PC-3 (cell line): ENCODE results near the gene ZNF132. TPM values are rescaled to one million over a fixed set of nuclear protein-coding genes. Genes with fewer than 3 reads are reported as not detected.

Experiments used
- microRNA-seq: library from miRNA; unstranded; fragments of <30 nt; microRNA quantifications from one replicate; pipeline ENCODE4 v1.1.0, GENCODE V29; 2020; ENCODE audit not compliant: unreplicated experiment
- total RNA-seq: library from RNA; depleted of rRNA; stranded (reverse); fragments of >200 nt; gene quantifications from 2 replicates; pipeline ENCODE4 v1.2.3, GENCODE V29; 2014; rRNA removed

Gene ZNF132
- total RNA-seq, 1 experiment from 2014 or later, result not detected

Small RNA genes within 50 kb of the gene (microRNA-seq; reads per million reads assigned to microRNA genes)
- gene MIR4754, result not detected

Other genes with a start within 250 kb of the ZNF132 start
- gene ZNF544, start 211.2 kb downstream of the ZNF132 start, total RNA-seq, result 73.7 and 115 TPM in 2 replicates
- 7.3 and 7.9 TPM in 2 replicates for gene ZNF8, start 161.2 kb downstream of the ZNF132 start, total RNA-seq
- 104 and 116 TPM in 2 replicates for gene ERVK3-1, start 134.8 kb downstream of the ZNF132 start, total RNA-seq
- 4.0 and 4.3 TPM in 2 replicates for gene ZSCAN22, start 113.2 kb downstream of the ZNF132 start, total RNA-seq
- gene A1BG, start 86.7 kb downstream of the ZNF132 start, total RNA-seq, result 0.92 and 1.9 TPM in 2 replicates
- 2.2 and 4.0 TPM in 2 replicates for gene ZNF497, start 77.4 kb downstream of the ZNF132 start, total RNA-seq
- gene ZNF837, start 59.1 kb downstream of the ZNF132 start, total RNA-seq, result 9.5 and 12.6 TPM in 2 replicates
- gene RPS5, start 52.9 kb downstream of the ZNF132 start, total RNA-seq, result 3,515 and 3,776 TPM in 2 replicates
- gene RNF225, start 44.5 kb downstream of the ZNF132 start, total RNA-seq, result 2.2 TPM in 1 of 2 replicates, not detected in the other
- 49.2 and 73.8 TPM in 2 replicates for gene ZNF584, start 31.5 kb downstream of the ZNF132 start, total RNA-seq
- 11.2 and 12.8 TPM in 2 replicates for gene ZNF324B, start 11.5 kb upstream of the ZNF132 start, total RNA-seq
- gene ZNF324, start 26.9 kb upstream of the ZNF132 start, total RNA-seq, result 14.8 and 15.9 TPM in 2 replicates
- gene ZNF446, start 36.2 kb upstream of the ZNF132 start, total RNA-seq, result 8.9 and 13.4 TPM in 2 replicates
- gene SLC27A5, start 71.8 kb upstream of the ZNF132 start, total RNA-seq, result 56.2 and 56.8 TPM in 2 replicates
- gene ZBTB45, start 79.7 kb upstream of the ZNF132 start, total RNA-seq, result 14.0 and 19.1 TPM in 2 replicates
- 1,169 and 1,653 TPM in 2 replicates for gene TRIM28, start 103.9 kb upstream of the ZNF132 start, total RNA-seq
- gene CHMP2A, start 115.0 kb upstream of the ZNF132 start, total RNA-seq, result 220 and 264 TPM in 2 replicates
- 243 and 268 TPM in 2 replicates for gene UBE2M, start 118.5 kb upstream of the ZNF132 start, total RNA-seq
- gene MZF1, start 133.2 kb upstream of the ZNF132 start, total RNA-seq, result 18.0 and 29.3 TPM in 2 replicates